SK-N-SH treated with all-trans-retinoic acid at 6 μM for 48 hours (cell line): ENCODE results near the gene UBE2H.

Experiments used
- ATAC-seq: fragments of 200-7000 bp; cut with Tn5 transposase; 3 replicates; pipeline ENCODE4 v1.9.1; 2020; ENCODE audit warnings: mild to moderate bottlenecking, moderate library complexity
- ARNTL ChIP-seq: fragments of 450-650 bp; formaldehyde crosslinking; IDR thresholded peaks from 2 replicates; pipeline ENCODE4 v1.5.0; 2020; ENCODE audit warnings: low read depth, mild to moderate bottlenecking, moderate library complexity, borderline replicate concordance
- BACH2 ChIP-seq: fragments of 250-450 bp; sonication (Bioruptor Pico); IDR thresholded peaks from 2 replicates; pipeline ENCODE4 v1.9.0; 2021; ENCODE audit warnings: mild to moderate bottlenecking, borderline replicate concordance
- CSRNP3 ChIP-seq: fragments of 250-450 bp; sonication (Bioruptor Pico); IDR thresholded peaks from 2 replicates; pipeline ENCODE4 v1.5.1; 2021; ENCODE audit warnings: mild to moderate bottlenecking, moderate library complexity
- GLIS3 ChIP-seq: fragments of 250-450 bp; sonication (Bioruptor Pico); IDR thresholded peaks from 2 replicates; pipeline ENCODE4 v1.5.0; 2020; ENCODE audit warnings: mild to moderate bottlenecking, moderate library complexity
- ISL1 ChIP-seq: fragments of 250-450 bp; sonication (Bioruptor Pico); IDR thresholded peaks from 2 replicates; pipeline ENCODE4 v2.1.2; 2022; ENCODE audit warnings: mild to moderate bottlenecking, moderate library complexity
- OSR1 ChIP-seq: fragments of 250-450 bp; sonication (Bioruptor Pico); IDR thresholded peaks from 2 replicates; pipeline ENCODE4 v1.8.0; 2022; ENCODE audit warnings: moderate library complexity, mild to moderate bottlenecking, inconsistent platforms
- PATZ1 ChIP-seq: fragments of 250-450 bp; sonication (Bioruptor Pico); IDR thresholded peaks from 2 replicates; pipeline ENCODE4 v1.8.0; 2020; ENCODE audit warnings: mild to moderate bottlenecking, moderate library complexity, borderline replicate concordance
- PPARA ChIP-seq: fragments of 250-450 bp; sonication (Bioruptor Pico); IDR thresholded peaks from 2 replicates; pipeline ENCODE4 v1.5.0; 2020; ENCODE audit warnings: mild to moderate bottlenecking, borderline replicate concordance
- RARB ChIP-seq: fragments of 250-450 bp; sonication (Bioruptor Pico); IDR thresholded peaks from 2 replicates; pipeline ENCODE4 v1.8.0; 2021; ENCODE audit warnings: mild to moderate bottlenecking, moderate library complexity
- SNAI2 ChIP-seq: fragments of 250-450 bp; sonication (Bioruptor Pico); IDR thresholded peaks from 2 replicates; pipeline ENCODE4 v1.5.0; 2020; ENCODE audit warnings: mild to moderate bottlenecking, moderate library complexity
- ZFP3 ChIP-seq: fragments of 250-450 bp; sonication (Bioruptor Pico); IDR thresholded peaks from 2 replicates; pipeline ENCODE4 v1.5.0; 2020; ENCODE audit warnings: mild to moderate bottlenecking, moderate library complexity
- ZFP30 ChIP-seq: fragments of 450-650 bp; formaldehyde crosslinking; IDR thresholded peaks from 2 replicates; pipeline ENCODE4 v1.5.0; 2022; ENCODE audit warnings: mild to moderate bottlenecking, moderate library complexity
- ZNF565 ChIP-seq: fragments of 450-650 bp; formaldehyde crosslinking; conservative IDR thresholded peaks from 2 replicates; pipeline ENCODE4 v1.5.0; 2020; ENCODE audit warnings: low read depth, mild to moderate bottlenecking, moderate library complexity
- TF ChIP-seq, protein P1 (sequence below): fragments of 250-450 bp; sonication (Bioruptor Pico); IDR thresholded peaks from 2 replicates; pipeline ENCODE4 v1.5.0; 2020; ENCODE audit warnings: mild to moderate bottlenecking, moderate library complexity
- TF ChIP-seq, protein P2 (sequence below): fragments of 250-450 bp; sonication (Bioruptor Pico); IDR thresholded peaks from 2 replicates; pipeline ENCODE4 v1.8.0; 2021; ENCODE audit warnings: low read depth, mild to moderate bottlenecking, moderate library complexity, borderline replicate concordance

Gene UBE2H

DNA sequence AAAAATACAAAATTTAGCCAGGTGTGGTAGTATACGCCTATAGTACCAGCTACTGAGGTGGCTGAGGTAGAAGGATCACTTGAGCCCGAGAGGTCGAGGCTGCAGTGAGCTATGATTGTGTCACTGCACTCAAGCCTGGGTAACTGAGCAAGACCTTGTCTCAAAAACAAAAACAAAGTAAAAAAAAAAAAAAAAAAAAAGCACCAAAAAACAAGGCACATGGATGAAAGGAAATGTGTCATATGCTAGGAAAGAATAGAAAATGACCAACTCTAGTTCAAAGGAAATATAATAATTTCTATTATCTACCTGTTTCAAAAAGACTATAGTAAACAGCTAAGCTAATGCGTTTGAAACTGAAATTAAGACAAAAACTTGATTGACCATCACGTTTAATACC, 33.8 kb downstream of the UBE2H start:
- no peak for TF ChIP-seq ARNTL (CRISPR knock-in tag)
- no peak for ATAC-seq

- TF ChIP-seq SNAI2 (no peak), ISL1 (CRISPR knock-in tag) (peak; percentile 79)
- no peak for ATAC-seq
Observed at GRCh38 chr7:129917934-129918333, 34.8 kb downstream of the UBE2H start.

DNA sequence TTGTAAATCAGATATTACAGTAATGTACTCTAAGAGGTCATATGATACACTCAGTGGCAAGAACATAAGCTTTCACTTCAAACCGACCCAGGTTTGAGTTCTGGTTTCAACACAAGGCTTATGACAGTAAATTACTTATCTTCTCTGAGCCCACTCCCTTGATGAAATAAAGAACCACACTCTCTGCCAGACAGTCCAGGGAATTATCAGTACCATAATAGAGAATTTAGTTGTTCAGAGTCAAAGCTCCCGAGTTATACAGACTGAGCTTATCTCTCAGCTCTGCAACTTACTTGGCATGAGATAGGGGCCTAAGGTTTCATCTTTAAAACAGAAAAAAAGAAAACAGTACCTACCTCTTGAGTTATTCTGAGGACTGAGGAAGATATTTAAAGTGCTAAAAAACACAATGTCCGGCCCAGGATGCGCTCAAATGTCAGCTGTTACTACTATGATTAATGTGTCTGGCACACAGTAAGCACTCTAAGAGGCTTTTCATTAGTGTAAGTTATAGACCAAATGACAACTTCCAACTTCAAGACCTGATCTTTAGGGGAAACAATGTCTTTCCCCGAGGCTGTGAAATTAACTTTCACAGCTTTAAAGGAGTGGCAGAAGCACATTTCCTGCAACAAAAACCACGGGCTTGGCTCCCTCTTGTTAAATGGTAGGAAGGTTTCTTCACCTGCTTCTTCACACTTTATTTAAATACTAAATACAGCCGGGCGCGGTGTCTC, 38.1 kb downstream of the UBE2H start:
- ATAC-seq, result peak; percentile 49

DNA sequence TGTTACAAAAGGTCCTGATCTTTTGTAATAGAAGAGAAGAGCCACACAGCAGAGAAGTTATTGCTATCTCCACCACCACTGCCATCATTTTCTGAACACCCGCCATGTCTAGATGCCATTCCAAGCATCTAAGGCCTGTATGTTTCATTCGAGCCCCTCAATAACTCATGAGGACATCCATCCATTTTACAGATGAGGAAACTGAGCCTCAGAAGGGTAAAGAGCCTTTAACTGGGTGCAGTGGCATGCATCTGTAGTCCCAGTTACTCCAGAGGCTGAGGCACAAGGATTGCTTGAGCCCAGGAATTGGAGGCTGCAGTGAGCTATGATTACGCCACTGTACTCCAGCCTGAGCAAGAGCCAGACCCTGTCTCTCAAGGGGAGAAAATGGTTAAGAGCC, 39.3 kb downstream of the UBE2H start:
- TF ChIP-seq, protein P1, sequence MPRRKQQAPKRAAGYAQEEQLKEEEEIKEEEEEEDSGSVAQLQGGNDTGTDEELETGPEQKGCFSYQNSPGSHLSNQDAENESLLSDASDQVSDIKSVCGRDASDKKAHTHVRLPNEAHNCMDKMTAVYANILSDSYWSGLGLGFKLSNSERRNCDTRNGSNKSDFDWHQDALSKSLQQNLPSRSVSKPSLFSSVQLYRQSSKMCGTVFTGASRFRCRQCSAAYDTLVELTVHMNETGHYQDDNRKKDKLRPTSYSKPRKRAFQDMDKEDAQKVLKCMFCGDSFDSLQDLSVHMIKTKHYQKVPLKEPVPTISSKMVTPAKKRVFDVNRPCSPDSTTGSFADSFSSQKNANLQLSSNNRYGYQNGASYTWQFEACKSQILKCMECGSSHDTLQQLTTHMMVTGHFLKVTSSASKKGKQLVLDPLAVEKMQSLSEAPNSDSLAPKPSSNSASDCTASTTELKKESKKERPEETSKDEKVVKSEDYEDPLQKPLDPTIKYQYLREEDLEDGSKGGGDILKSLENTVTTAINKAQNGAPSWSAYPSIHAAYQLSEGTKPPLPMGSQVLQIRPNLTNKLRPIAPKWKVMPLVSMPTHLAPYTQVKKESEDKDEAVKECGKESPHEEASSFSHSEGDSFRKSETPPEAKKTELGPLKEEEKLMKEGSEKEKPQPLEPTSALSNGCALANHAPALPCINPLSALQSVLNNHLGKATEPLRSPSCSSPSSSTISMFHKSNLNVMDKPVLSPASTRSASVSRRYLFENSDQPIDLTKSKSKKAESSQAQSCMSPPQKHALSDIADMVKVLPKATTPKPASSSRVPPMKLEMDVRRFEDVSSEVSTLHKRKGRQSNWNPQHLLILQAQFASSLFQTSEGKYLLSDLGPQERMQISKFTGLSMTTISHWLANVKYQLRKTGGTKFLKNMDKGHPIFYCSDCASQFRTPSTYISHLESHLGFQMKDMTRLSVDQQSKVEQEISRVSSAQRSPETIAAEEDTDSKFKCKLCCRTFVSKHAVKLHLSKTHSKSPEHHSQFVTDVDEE (CRISPR knock-in tag), result no peak
- TF ChIP-seq ARNTL (CRISPR knock-in tag) (no peak), ZFP3 (no peak), RARB (CRISPR knock-in tag) (no peak), SNAI2 (no peak), PPARA (no peak), CSRNP3 (no peak), PATZ1 (CRISPR knock-in tag) (no peak), OSR1 (CRISPR knock-in tag) (no peak)
- TF ChIP-seq, protein P2, sequence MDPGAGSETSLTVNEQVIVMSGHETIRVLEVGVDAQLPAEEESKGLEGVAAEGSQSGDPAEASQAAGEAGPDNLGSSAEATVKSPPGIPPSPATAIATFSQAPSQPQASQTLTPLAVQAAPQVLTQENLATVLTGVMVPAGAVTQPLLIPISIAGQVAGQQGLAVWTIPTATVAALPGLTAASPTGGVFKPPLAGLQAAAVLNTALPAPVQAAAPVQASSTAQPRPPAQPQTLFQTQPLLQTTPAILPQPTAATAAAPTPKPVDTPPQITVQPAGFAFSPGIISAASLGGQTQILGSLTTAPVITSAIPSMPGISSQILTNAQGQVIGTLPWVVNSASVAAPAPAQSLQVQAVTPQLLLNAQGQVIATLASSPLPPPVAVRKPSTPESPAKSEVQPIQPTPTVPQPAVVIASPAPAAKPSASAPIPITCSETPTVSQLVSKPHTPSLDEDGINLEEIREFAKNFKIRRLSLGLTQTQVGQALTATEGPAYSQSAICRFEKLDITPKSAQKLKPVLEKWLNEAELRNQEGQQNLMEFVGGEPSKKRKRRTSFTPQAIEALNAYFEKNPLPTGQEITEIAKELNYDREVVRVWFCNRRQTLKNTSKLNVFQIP (CRISPR knock-in tag), result no peak
- TF ChIP-seq, all 23 proteins: peak for 0
- ATAC-seq, result no peak

More for the DNA sequence above, 38.1 kb downstream of the UBE2H start:
- TF ChIP-seq ARNTL (CRISPR knock-in tag) (no peak), SNAI2 (0 out of 2 replicates have a peak, but pooled peaks have one; percentile 61), GLIS3 (no peak), ISL1 (CRISPR knock-in tag) (peak; percentile 79), BACH2 (no peak), ZFP30 (CRISPR knock-in tag) (no peak)

DNA sequence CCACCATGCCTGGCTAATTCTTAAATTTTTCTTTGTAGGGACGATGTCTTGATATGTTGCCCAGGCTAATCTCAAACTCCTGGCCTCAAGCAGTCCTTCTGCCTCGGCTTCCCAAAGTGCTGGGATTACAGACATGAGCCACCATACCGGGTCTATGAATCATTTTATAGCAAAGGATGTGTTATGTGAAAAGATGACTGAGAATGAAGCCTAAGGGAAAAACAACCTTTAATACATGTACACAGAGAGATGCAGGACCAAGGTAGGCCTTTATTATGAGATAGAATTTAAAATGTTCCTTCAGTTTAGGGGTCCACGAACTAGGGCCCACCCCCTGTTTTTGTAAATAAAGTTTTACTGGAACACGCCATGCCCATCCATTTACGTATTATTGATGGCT, 41.0 kb downstream of the UBE2H start:
- ATAC-seq, result no peak
- TF ChIP-seq, protein P1 (CRISPR knock-in tag), result no peak
- TF ChIP-seq CSRNP3, result no peak
- no peak for TF ChIP-seq ZNF565
- TF ChIP-seq ZFP3, result no peak
- TF ChIP-seq PPARA, result no peak
- no peak for TF ChIP-seq RARB (CRISPR knock-in tag)
- TF ChIP-seq ARNTL (CRISPR knock-in tag), result no peak
- TF ChIP-seq, all 23 proteins: peak for 0
